IMR-90 (cell line): ENCODE measurements around the gene CEP63.

Experiments used
- BHLHE40 ChIP-seq: fragments of 150-350 bp; IDR thresholded peaks from 2 replicates; pipeline ENCODE4 v1.6.1; 2016; ENCODE audit warnings: mild to moderate bottlenecking, low read depth, low read length
- CEBPB ChIP-seq: IDR thresholded peaks from 2 replicates; pipeline ENCODE4 v1.6.1; 2012; ENCODE audit warnings: low read depth, low read length, improper control_type of control experiment
- FOS ChIP-seq: fragments of 150-350 bp; IDR thresholded peaks from 2 replicates; pipeline ENCODE4 v1.6.1; 2016; ENCODE audit warnings: low read depth, low read length
- MAZ ChIP-seq: IDR thresholded peaks from 2 replicates; pipeline ENCODE4 v1.6.1; 2012; ENCODE audit warnings: low read depth, mild to moderate bottlenecking, low read length, improper control_type of control experiment, moderate library complexity, borderline replicate concordance
- MXI1 ChIP-seq: IDR thresholded peaks from 2 replicates; pipeline ENCODE4 v1.6.1; 2012; ENCODE audit warnings: low read depth, mild to moderate bottlenecking, low read length, moderate library complexity, borderline replicate concordance
- NFE2L2 ChIP-seq: fragments of 150-350 bp; IDR thresholded peaks from 2 replicates; pipeline ENCODE4 v1.6.1; 2016; ENCODE audit warnings: low read depth, mild to moderate bottlenecking, low read length
- POLR2A ChIP-seq: IDR thresholded peaks from 2 replicates; pipeline ENCODE4 v1.6.1; 2012; ENCODE audit warnings: mild to moderate bottlenecking, low read depth, low read length
- RAD21 ChIP-seq: IDR thresholded peaks from 2 replicates; pipeline ENCODE4 v1.6.1; 2012; ENCODE audit warnings: low read length, improper control_type of control experiment
- RCOR1 ChIP-seq: IDR thresholded peaks from 2 replicates; pipeline ENCODE4 v1.6.1; 2012; ENCODE audit warnings: mild to moderate bottlenecking, low read length, improper control_type of control experiment; ENCODE audit not compliant: insufficient replicate concordance
- RFX5 ChIP-seq: IDR thresholded peaks from 2 replicates; pipeline ENCODE4 v1.8.0; 2012; ENCODE audit warnings: low read depth, mild to moderate bottlenecking, low read length, moderate library complexity
- SMC3 ChIP-seq: fragments of 150-350 bp; IDR thresholded peaks from 2 replicates; pipeline ENCODE4 v1.6.1; 2016; ENCODE audit warnings: low read depth, mild to moderate bottlenecking, antibody characterized with exemption, low read length, moderate library complexity
- TF ChIP-seq, protein P1 (sequence below): conservative IDR thresholded peaks from 2 replicates; pipeline ENCODE4 v1.5.1; 2012; ENCODE audit warnings: mild to moderate bottlenecking, low read depth, low read length, improper control_type of control experiment
- TF ChIP-seq, protein P2 (sequence below): fragments of 150-350 bp; IDR thresholded peaks from 2 replicates; pipeline ENCODE4 v1.6.1; 2017; ENCODE audit warnings: mild to moderate bottlenecking, antibody characterized with exemption, low read length, low read depth
- TF ChIP-seq, protein P3 (sequence below): fragments of 150-350 bp; IDR thresholded peaks from 2 replicates; pipeline ENCODE4 v1.6.1; 2016; ENCODE audit warnings: low read depth, mild to moderate bottlenecking, low read length, moderate library complexity, borderline replicate concordance

- TF ChIP-seq MAZ, result no peak
- TF ChIP-seq, protein P1, sequence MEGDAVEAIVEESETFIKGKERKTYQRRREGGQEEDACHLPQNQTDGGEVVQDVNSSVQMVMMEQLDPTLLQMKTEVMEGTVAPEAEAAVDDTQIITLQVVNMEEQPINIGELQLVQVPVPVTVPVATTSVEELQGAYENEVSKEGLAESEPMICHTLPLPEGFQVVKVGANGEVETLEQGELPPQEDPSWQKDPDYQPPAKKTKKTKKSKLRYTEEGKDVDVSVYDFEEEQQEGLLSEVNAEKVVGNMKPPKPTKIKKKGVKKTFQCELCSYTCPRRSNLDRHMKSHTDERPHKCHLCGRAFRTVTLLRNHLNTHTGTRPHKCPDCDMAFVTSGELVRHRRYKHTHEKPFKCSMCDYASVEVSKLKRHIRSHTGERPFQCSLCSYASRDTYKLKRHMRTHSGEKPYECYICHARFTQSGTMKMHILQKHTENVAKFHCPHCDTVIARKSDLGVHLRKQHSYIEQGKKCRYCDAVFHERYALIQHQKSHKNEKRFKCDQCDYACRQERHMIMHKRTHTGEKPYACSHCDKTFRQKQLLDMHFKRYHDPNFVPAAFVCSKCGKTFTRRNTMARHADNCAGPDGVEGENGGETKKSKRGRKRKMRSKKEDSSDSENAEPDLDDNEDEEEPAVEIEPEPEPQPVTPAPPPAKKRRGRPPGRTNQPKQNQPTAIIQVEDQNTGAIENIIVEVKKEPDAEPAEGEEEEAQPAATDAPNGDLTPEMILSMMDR, result no peak
- TF ChIP-seq POLR2A, result no peak
- TF ChIP-seq, protein P2, sequence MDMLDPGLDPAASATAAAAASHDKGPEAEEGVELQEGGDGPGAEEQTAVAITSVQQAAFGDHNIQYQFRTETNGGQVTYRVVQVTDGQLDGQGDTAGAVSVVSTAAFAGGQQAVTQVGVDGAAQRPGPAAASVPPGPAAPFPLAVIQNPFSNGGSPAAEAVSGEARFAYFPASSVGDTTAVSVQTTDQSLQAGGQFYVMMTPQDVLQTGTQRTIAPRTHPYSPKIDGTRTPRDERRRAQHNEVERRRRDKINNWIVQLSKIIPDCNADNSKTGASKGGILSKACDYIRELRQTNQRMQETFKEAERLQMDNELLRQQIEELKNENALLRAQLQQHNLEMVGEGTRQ, result no peak
- no peak for TF ChIP-seq RAD21
- TF ChIP-seq SMC3, result no peak
- TF ChIP-seq, protein P3, sequence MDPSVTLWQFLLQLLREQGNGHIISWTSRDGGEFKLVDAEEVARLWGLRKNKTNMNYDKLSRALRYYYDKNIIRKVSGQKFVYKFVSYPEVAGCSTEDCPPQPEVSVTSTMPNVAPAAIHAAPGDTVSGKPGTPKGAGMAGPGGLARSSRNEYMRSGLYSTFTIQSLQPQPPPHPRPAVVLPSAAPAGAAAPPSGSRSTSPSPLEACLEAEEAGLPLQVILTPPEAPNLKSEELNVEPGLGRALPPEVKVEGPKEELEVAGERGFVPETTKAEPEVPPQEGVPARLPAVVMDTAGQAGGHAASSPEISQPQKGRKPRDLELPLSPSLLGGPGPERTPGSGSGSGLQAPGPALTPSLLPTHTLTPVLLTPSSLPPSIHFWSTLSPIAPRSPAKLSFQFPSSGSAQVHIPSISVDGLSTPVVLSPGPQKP, result no peak
- TF ChIP-seq RCOR1, result no peak
- no peak for TF ChIP-seq CEBPB
- no peak for TF ChIP-seq RFX5
- no peak for TF ChIP-seq BHLHE40
- TF ChIP-seq MXI1, result no peak
- TF ChIP-seq FOS, result no peak
- no peak for TF ChIP-seq NFE2L2
Observed at GRCh38 chr3:134605556-134605955, 119.7 kb downstream of the CEP63 start.
